ENCODE measurements around the gene LDLRAD2. TPM values are rescaled to one million over a fixed set of nuclear protein-coding genes. Genes with fewer than 3 reads are reported as not detected.

LDLRAD2 gene
- total RNA-seq, 2 donors from 2014 or later, result not detected

- no peak overlapping the region for H3K4me3 ChIP-seq
- H3K9me3 ChIP-seq, result no peaks in the 10 kb centered on the region
- H3K36me3 ChIP-seq, result peaks cover 100% of the 10 kb centered on the region
- TF ChIP-seq CTCF (IDR thresholded peaks at IDR 0.05), result no peak
- DNase-seq (ENCODE audit: low spot score), result no peak
- no peaks in the 10 kb centered on the region for H3K27me3 ChIP-seq
- H3K4me1 ChIP-seq, result no peaks in the 10 kb centered on the region
- no peak overlapping the region for H3K27ac ChIP-seq
Observed at GRCh38 chr1:21830792-21831453, 18.9 kb downstream of the LDLRAD2 start.

- H3K9me3 ChIP-seq, result no peaks in the 10 kb centered on the region
- H3K4me3 ChIP-seq, result no peak overlapping the region
- H3K4me1 ChIP-seq, result no peaks in the 10 kb centered on the region
- no peak for TF ChIP-seq CTCF (IDR thresholded peaks at IDR 0.05)
- H3K27ac ChIP-seq, result no peak overlapping the region
- H3K27me3 ChIP-seq, result no peaks in the 10 kb centered on the region
- peaks cover 100% of the 10 kb centered on the region for H3K36me3 ChIP-seq
- DNase-seq (ENCODE audit: low spot score), result no peak
Observed at GRCh38 chr1:21831454-21831970, 19.4 kb downstream of the LDLRAD2 start.

GRCh38 chr1:21833392-21833976 is 21.4 kb downstream of the LDLRAD2 start:
- H3K9me3 ChIP-seq, result no peaks in the 10 kb centered on the region

GRCh38 chr1:21834094-21834493 is 22.0 kb downstream of the LDLRAD2 start:
- H3K27ac ChIP-seq, result no peak overlapping the region
- H3K4me3 ChIP-seq, result no peak overlapping the region
- H3K9me3 ChIP-seq, result no peaks in the 10 kb centered on the region
- H3K27me3 ChIP-seq, result no peaks in the 10 kb centered on the region
- H3K36me3 ChIP-seq, result peaks cover 100% of the 10 kb centered on the region
- no peaks in the 10 kb centered on the region for H3K4me1 ChIP-seq
- no peak for DNase-seq (ENCODE audit: low spot score)
- TF ChIP-seq CTCF (IDR thresholded peaks at IDR 0.05), result no peak

More at GRCh38 chr1:21833392-21833976, 21.4 kb downstream of the LDLRAD2 start:
- Histone ChIP-seq H3K27ac (no peak overlapping the region), H3K27me3 (no peaks in the 10 kb centered on the region), H3K4me1 (no peaks in the 10 kb centered on the region), H3K36me3 (peaks cover 100% of the 10 kb centered on the region), H3K4me3 (no peak overlapping the region)
- DNase-seq (ENCODE audit: low spot score), result no peak
- TF ChIP-seq CTCF (IDR thresholded peaks at IDR 0.05), result no peak

GRCh38 chr1:21834666-21835065 is 22.6 kb downstream of the LDLRAD2 start:
- Histone ChIP-seq H3K9me3 (no peaks in the 10 kb centered on the region), H3K27ac (no peak overlapping the region), H3K27me3 (no peaks in the 10 kb centered on the region), H3K36me3 (peaks cover 100% of the 10 kb centered on the region), H3K4me3 (no peak overlapping the region), H3K4me1 (no peaks in the 10 kb centered on the region)
- no peak for TF ChIP-seq CTCF (IDR thresholded peaks at IDR 0.05)
- DNase-seq (ENCODE audit: low spot score), result no peak

All from right atrium auricular region (tissue), 2 donors.